GM18868 (cell line): ENCODE measurements around the gene TMBIM4.
"Not testable (repeated sequence)": the region's sequence is repeated elsewhere in the genome, so short reads cannot be mapped to it uniquely, and the experiment has no call there.

Experiments used
- ATAC-seq: cut with Tn5 transposase; IDR thresholded peaks from one replicate; pipeline ENCODE4 v1.9.1; 2021; ENCODE audit warnings: mild to moderate bottlenecking, moderate library complexity; ENCODE audit not compliant: unreplicated experiment

TMBIM4 gene

GRCh38 chr12:66187036-66187435, 17.2 kb upstream of the TMBIM4 start:
- ATAC-seq: no peak

- not testable (repeated sequence) for ATAC-seq
Measured at GRCh38 chr12:66184822-66185221, 15.0 kb upstream of the TMBIM4 start.

GRCh38 chr12:66182956-66183355, 13.2 kb upstream of the TMBIM4 start:
- ATAC-seq: no peak

- no peak for ATAC-seq
Measured at GRCh38 chr12:66176105-66176900, 6.5 kb upstream of the TMBIM4 start.

GRCh38 chr12:66174391-66175325, 4.9 kb upstream of the TMBIM4 start:
- not testable (repeated sequence) for ATAC-seq

GRCh38 chr12:66170606-66171005, 810 bp upstream of the TMBIM4 start:
- no peak for ATAC-seq

GRCh38 chr12:66168410-66168809, 1.4 kb downstream of the TMBIM4 start:
- no peak for ATAC-seq

GRCh38 chr12:66166561-66166960, 3.2 kb downstream of the TMBIM4 start:
- no peak for ATAC-seq

- no peak for ATAC-seq
Measured at GRCh38 chr12:66165141-66165540, 4.7 kb downstream of the TMBIM4 start.

GRCh38 chr12:66164349-66164821, 5.4 kb downstream of the TMBIM4 start:
- no peak for ATAC-seq

GRCh38 chr12:66163289-66163688, 6.5 kb downstream of the TMBIM4 start:
- ATAC-seq: no peak

GRCh38 chr12:66162701-66163100, 7.1 kb downstream of the TMBIM4 start:
- ATAC-seq: no peak

GRCh38 chr12:66160704-66161103, 9.1 kb downstream of the TMBIM4 start:
- no peak for ATAC-seq

- ATAC-seq: no peak
Measured at GRCh38 chr12:66159123-66159522, 10.7 kb downstream of the TMBIM4 start.

- no peak for ATAC-seq
Measured at GRCh38 chr12:66156654-66157053, 13.1 kb downstream of the TMBIM4 start.

GRCh38 chr12:66154776-66155175, 15.0 kb downstream of the TMBIM4 start:
- ATAC-seq: no peak

- ATAC-seq: no peak
Measured at GRCh38 chr12:66152732-66153131, 17.1 kb downstream of the TMBIM4 start.

GRCh38 chr12:66149702-66150398, 19.9 kb downstream of the TMBIM4 start:
- ATAC-seq: no peak

- peak; percentile 58 for ATAC-seq
Measured at GRCh38 chr12:66144791-66145754, 24.7 kb downstream of the TMBIM4 start.

GRCh38 chr12:66143868-66144267, 25.9 kb downstream of the TMBIM4 start:
- no peak for ATAC-seq
